Activated naive CD4-positive, alpha-beta T cell treated with anti-CD3 and anti-CD28 coated beads for 36 hours (primary cell): Measurements from ENCODE around the gene TANC1. TPM values are rescaled to one million over a fixed set of nuclear protein-coding genes. Genes with fewer than 3 reads are reported as not detected.

Experiments
- CTCF ChIA-PET: fragments of 350-600 bp; sonication (Branson Sonifier 250); formaldehyde crosslinking; loops from one replicate; lab custom pipeline; 2021; ENCODE audit warnings: antibody characterized with exemption; lab: Charles Lee
- DNase-seq: peaks from one replicate; pipeline ENCODE4 v3.0.0-alpha.2; 2020
- H3K27ac Mint-ChIP-seq: one replicate; pipeline ENCODE4 v1.8.0; 2021; ENCODE audit warnings: mild to moderate bottlenecking, mixed read lengths
- H3K27me3 Mint-ChIP-seq: one replicate; pipeline ENCODE4 v1.8.0; 2021; ENCODE audit warnings: low read depth, mixed read lengths
- H3K36me3 Mint-ChIP-seq: one replicate; pipeline ENCODE4 v1.8.0; 2021; ENCODE audit warnings: low read depth, mixed read lengths
- H3K4me1 Mint-ChIP-seq: one replicate; pipeline ENCODE4 v1.8.0; 2021; ENCODE audit warnings: low read depth, mixed read lengths
- H3K4me3 Mint-ChIP-seq: one replicate; pipeline ENCODE4 v1.8.0; 2021; ENCODE audit warnings: mild to moderate bottlenecking, moderate library complexity, mixed read lengths
- H3K9me3 Mint-ChIP-seq: one replicate; pipeline ENCODE4 v1.8.0; 2021; ENCODE audit warnings: mixed read lengths
- intact Hi-C: fragments of 100-400 bp; cut with micrococcal nuclease; formaldehyde crosslinking; loops from one replicate; pipeline ENCODE4 v1.15.1; 2023
- total RNA-seq, 2 experiments: library from RNA; stranded (reverse); gene quantifications; one replicate each; pipeline ENCODE4 v1.2.3, GENCODE V29; 2021

The TANC1 gene
- total RNA-seq, 2 experiments from 2014 or later: 2.0 to 2.3 TPM

- H3K27ac Mint-ChIP-seq: no peak overlapping the region
- H3K36me3 Mint-ChIP-seq: no peaks in the 10 kb centered on the region
- intact Hi-C loops: no loop called here
- CTCF ChIA-PET: interaction anchor here (0.6 kb wide), 2 partner anchors 23 to 41 kb away, joined by 3 read pairs; no protein-coding TSS in a partner anchor
- no peaks in the 10 kb centered on the region for H3K4me1 Mint-ChIP-seq
- no peaks in the 10 kb centered on the region for H3K27me3 Mint-ChIP-seq
- H3K4me3 Mint-ChIP-seq: no peak overlapping the region
- DNase-seq: no peak
- no peaks in the 10 kb centered on the region for H3K9me3 Mint-ChIP-seq
These were observed 85.5 kb downstream of the TANC1 start for GRCh38 chr2:159054032-159054334.

DNA sequence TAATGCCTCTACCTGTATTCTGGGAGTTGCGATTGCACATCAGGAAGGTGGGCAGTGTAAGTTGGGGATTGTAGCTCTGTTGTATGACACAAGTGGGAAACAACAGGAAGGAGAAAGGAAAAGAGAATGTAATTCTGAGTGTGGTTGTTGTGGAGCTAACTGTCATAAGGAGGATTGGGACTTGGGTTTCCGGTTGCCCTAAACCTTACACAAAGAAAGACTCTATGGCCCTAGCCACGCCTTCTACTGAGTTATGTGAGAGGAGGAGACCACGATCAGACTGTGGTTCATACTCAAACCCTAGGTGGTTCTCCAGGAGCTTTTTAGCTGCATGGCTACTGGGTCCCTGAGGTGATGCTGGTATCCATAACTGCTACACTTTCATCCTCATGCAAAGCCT lies 86.5 kb downstream of the TANC1 start:
- no peaks in the 10 kb centered on the region for H3K4me1 Mint-ChIP-seq
- DNase-seq: no peak

GRCh38 chr2:159060518-159060917 lies 92.1 kb downstream of the TANC1 start:
- no peaks in the 10 kb centered on the region for H3K36me3 Mint-ChIP-seq
- intact Hi-C loops: no loop called here

More for the DNA sequence above, 86.5 kb downstream of the TANC1 start:
- intact Hi-C loops: no loop called here
- no peak overlapping the region for H3K27ac Mint-ChIP-seq
- no peaks in the 10 kb centered on the region for H3K9me3 Mint-ChIP-seq
- H3K27me3 Mint-ChIP-seq: no peaks in the 10 kb centered on the region
- no peaks in the 10 kb centered on the region for H3K36me3 Mint-ChIP-seq
- CTCF ChIA-PET: interaction anchor here (1.0 kb wide), 1 partner anchor 15 kb away, joined by 4 read pairs; no protein-coding TSS in a partner anchor
- H3K4me3 Mint-ChIP-seq: no peak overlapping the region

DNA sequence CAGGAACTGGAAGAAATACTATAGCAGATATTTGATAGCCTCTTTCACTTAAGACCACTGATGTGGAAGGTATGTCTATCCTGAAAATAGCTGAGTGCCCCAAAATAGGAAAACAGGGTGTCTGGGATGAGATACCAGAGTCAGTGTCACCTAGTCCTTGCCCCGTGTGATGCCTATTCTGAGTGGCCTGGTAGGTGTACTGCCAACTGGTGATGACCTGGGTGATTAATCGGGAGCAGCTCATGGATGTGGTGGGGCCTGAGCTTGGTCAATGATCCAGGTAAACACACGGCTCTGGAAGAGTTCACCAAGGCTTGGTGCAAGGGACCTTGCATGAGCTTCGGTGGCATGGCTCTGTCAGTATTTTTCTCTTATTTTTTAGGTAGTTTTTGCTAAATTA lies 95.2 kb downstream of the TANC1 start:
- DNase-seq: no peak
- CTCF ChIA-PET: interaction anchor here (0.8 kb wide), 1 partner anchor 55 kb away, joined by 3 read pairs; no protein-coding TSS in a partner anchor
- Mint-ChIP-seq H3K36me3 (no peaks in the 10 kb centered on the region), H3K27me3 (no peaks in the 10 kb centered on the region), H3K27ac (no peak overlapping the region), H3K9me3 (no peaks in the 10 kb centered on the region), H3K4me1 (no peaks in the 10 kb centered on the region), H3K4me3 (no peak overlapping the region)
- intact Hi-C loops: no loop called here

More at GRCh38 chr2:159060518-159060917, 92.1 kb downstream of the TANC1 start:
- Mint-ChIP-seq H3K9me3 (no peaks in the 10 kb centered on the region), H3K27me3 (no peaks in the 10 kb centered on the region), H3K27ac (no peak overlapping the region), H3K4me3 (no peak overlapping the region), H3K4me1 (no peaks in the 10 kb centered on the region)
- CTCF ChIA-PET: no interaction called here
- DNase-seq: no peak

DNA sequence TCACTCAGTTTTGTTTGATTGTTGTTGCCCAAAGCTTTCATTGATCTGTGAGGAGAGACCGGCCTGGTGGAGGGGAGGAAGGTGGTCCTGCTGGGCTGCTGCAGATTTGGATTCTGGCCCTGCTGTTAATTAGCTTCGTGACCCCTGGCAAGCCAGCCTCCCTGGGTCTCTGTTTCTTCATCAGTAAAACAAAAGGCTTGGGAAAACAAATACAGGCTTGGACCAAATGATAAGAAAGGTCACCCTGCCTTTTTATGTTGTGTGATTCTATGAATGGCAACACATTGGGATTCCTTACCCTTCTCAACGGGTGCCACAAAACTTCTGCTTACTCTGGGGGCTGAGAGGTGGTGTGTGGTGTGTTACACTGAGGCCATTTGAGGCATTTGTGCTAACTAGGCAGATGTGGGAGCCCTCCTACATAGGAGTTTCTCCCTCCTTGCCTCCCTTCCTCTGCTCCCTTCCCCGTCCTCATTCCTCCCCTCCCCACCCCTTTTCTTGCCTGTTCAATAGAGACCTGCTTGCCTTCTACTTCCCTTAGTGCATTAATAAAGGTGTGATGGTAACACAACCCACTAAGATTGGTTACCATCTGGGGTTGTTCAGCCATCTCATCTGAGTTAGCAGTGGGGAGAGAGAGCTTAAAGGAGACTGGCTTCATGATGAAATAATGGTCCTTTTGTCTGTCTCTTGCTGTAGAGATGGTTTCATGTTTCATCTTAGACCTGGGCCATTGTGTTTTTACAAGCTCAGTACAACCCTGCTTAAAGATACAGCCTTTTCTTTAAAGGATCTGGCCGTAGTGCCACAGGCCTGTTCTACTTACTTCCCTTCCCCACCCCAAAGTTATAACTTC lies 96.2 kb downstream of the TANC1 start:
- no peaks in the 10 kb centered on the region for H3K9me3 Mint-ChIP-seq
- no peaks in the 10 kb centered on the region for H3K27me3 Mint-ChIP-seq
- intact Hi-C loops: no loop called here
- no peak overlapping the region for H3K4me3 Mint-ChIP-seq
- no peak overlapping the region for H3K27ac Mint-ChIP-seq
- H3K4me1 Mint-ChIP-seq: no peaks in the 10 kb centered on the region
- DNase-seq: no peak
- CTCF ChIA-PET: interaction anchor here (0.8 kb wide), 1 partner anchor 54 kb away, joined by 3 read pairs; no protein-coding TSS in a partner anchor
- H3K36me3 Mint-ChIP-seq: no peaks in the 10 kb centered on the region

GRCh38 chr2:159065313-159065712 lies 96.9 kb downstream of the TANC1 start:
- no peak for DNase-seq
- no peaks in the 10 kb centered on the region for H3K4me1 Mint-ChIP-seq
- CTCF ChIA-PET: no interaction called here
- H3K27ac Mint-ChIP-seq: no peak overlapping the region
- H3K9me3 Mint-ChIP-seq: no peaks in the 10 kb centered on the region
- H3K4me3 Mint-ChIP-seq: no peak overlapping the region
- H3K27me3 Mint-ChIP-seq: no peaks in the 10 kb centered on the region
- H3K36me3 Mint-ChIP-seq: no peaks in the 10 kb centered on the region
- intact Hi-C loops: no loop called here

- intact Hi-C loops: no loop called here
- no peaks in the 10 kb centered on the region for H3K27me3 Mint-ChIP-seq
- DNase-seq: no peak
These were observed 97.5 kb downstream of the TANC1 start for GRCh38 chr2:159065891-159066290.

DNA sequence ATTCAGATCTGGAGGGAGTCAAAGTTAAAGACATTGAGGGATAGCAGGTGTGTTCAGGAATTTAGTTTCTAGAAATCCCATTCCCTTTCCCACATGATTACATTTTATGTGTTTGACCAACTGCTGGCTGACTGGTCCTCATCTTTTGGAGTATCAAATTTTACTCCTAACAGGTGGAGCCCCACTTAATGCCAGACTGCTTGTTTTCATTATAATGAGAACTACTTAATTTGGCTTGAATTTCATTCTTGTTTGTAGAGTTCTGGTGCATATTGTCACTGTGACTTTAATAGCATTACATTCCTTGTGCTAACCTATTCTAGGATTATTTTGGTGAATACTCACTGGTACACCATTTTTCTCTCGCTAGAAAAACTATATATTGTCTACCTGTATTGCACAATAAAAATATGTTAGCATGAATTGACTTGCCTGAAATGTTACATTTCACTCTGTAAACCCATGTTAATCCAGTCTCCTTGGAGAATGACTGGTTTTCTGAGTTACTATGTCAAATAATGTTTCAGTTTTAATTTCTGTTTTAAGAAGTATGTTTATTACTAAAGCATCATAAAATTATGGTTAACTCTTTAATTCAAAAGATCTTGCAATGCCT lies 98.2 kb downstream of the TANC1 start:
- Mint-ChIP-seq H3K4me1 (no peaks in the 10 kb centered on the region), H3K27me3 (no peaks in the 10 kb centered on the region), H3K27ac (no peak overlapping the region), H3K9me3 (no peaks in the 10 kb centered on the region), H3K36me3 (no peaks in the 10 kb centered on the region), H3K4me3 (no peak overlapping the region)
- no peak for DNase-seq
- CTCF ChIA-PET: no interaction called here
- intact Hi-C loops: no loop called here

More at GRCh38 chr2:159065891-159066290, 97.5 kb downstream of the TANC1 start:
- Mint-ChIP-seq H3K4me3 (no peak overlapping the region), H3K4me1 (no peaks in the 10 kb centered on the region), H3K27ac (no peak overlapping the region), H3K36me3 (no peaks in the 10 kb centered on the region), H3K9me3 (no peaks in the 10 kb centered on the region)
- CTCF ChIA-PET: no interaction called here

GRCh38 chr2:159067971-159068370 lies 99.5 kb downstream of the TANC1 start:
- Mint-ChIP-seq H3K27me3 (no peaks in the 10 kb centered on the region), H3K4me1 (no peaks in the 10 kb centered on the region), H3K4me3 (no peak overlapping the region), H3K9me3 (no peaks in the 10 kb centered on the region), H3K36me3 (no peaks in the 10 kb centered on the region), H3K27ac (no peak overlapping the region)
- DNase-seq: no peak
- CTCF ChIA-PET: no interaction called here
- intact Hi-C loops: no loop called here

- intact Hi-C loops: no loop called here
These were observed 100.8 kb downstream of the TANC1 start for GRCh38 chr2:159069229-159069628.

GRCh38 chr2:159070235-159070634 lies 101.8 kb downstream of the TANC1 start:
- CTCF ChIA-PET: interaction anchor here (1.4 kb wide), 1 partner anchor 15 kb away, joined by 4 read pairs; no protein-coding TSS in a partner anchor
- no peak for DNase-seq
- intact Hi-C loops: no loop called here
- Mint-ChIP-seq H3K27me3 (no peaks in the 10 kb centered on the region), H3K4me3 (no peak overlapping the region), H3K36me3 (no peaks in the 10 kb centered on the region), H3K9me3 (no peaks in the 10 kb centered on the region), H3K4me1 (no peaks in the 10 kb centered on the region), H3K27ac (no peak overlapping the region)

More at GRCh38 chr2:159069229-159069628, 100.8 kb downstream of the TANC1 start:
- Mint-ChIP-seq H3K27me3 (no peaks in the 10 kb centered on the region), H3K4me3 (no peak overlapping the region), H3K9me3 (no peaks in the 10 kb centered on the region), H3K4me1 (no peaks in the 10 kb centered on the region), H3K36me3 (no peaks in the 10 kb centered on the region), H3K27ac (no peak overlapping the region)
- DNase-seq: no peak
- CTCF ChIA-PET: no interaction called here

GRCh38 chr2:159071190-159071915 lies 102.9 kb downstream of the TANC1 start:
- Mint-ChIP-seq H3K9me3 (no peaks in the 10 kb centered on the region), H3K4me3 (no peak overlapping the region), H3K27me3 (no peaks in the 10 kb centered on the region), H3K4me1 (no peaks in the 10 kb centered on the region), H3K36me3 (no peaks in the 10 kb centered on the region), H3K27ac (no peak overlapping the region)
- CTCF ChIA-PET: interaction anchor here (0.7 to 1.4 kb wide), 2 partner anchors 48 to 951 kb away, joined by 3 to 6 read pairs; no protein-coding TSS in a partner anchor
- DNase-seq: no peak
- intact Hi-C loops: no loop called here
